ENCODE data around the gene SSRP1. TPM values are rescaled to one million over a fixed set of nuclear protein-coding genes. Genes with fewer than 3 reads are reported as not detected.
"Not testable (repeated sequence)": the region's sequence is repeated elsewhere in the genome, so short reads cannot be mapped to it uniquely, and the experiment has no call there.

Gene SSRP1
- total and polyA plus RNA-seq, 9 of the 15 experiments (the other 6 are each of a cell fraction or from before 2014, with no cell fraction given): 91.1 to 416 (median 245) TPM

DNA sequence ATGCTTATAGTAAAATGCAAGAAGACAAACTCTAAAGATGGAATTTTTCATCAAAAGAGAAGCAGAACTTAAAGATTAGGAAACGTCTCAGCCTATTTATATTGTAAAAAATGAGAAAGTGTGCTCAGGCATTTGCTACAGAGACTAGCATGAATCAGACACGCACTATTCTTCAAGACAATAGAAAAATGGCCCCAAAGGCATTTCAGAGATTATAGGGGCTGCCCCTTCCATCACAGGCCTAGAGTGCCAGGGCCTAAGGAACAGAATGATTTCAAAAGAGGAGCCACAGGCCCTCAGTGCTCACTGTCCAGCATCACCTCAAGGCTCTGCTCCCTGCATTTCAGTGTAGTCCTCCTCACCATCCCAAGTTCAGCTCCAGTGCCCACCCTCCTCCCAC is 38.5 kb downstream of the SSRP1 start:
- intact Hi-C loops (cut with micrococcal nuclease) (no loop called here), in situ Hi-C loops (cut with MboI) (no loop called here)
- Histone ChIP-seq H2AFZ (ENCODE audit: low read depth, low read length) (no peak overlapping the region), H3K4me2 (ENCODE audit: insufficient read depth, low read length) (no peak overlapping the region), H3K27me3 (ENCODE audit: control insufficient read depth in 2 of 2, insufficient read depth in 2 of 2, low read length in 2 of 2) (no peaks in the 10 kb centered on the region), H3K36me3 (ENCODE audit: control insufficient read depth, insufficient read depth, low read length) (peaks cover 34% of the 10 kb centered on the region), H4K20me1 (replicated peaks; ENCODE audit: control insufficient read depth, insufficient read depth, low read length) (no peaks in the 10 kb centered on the region), H3K9me1 (ENCODE audit: control insufficient read depth, insufficient read depth, low read length) (no peaks in the 10 kb centered on the region), H3K79me2 (ENCODE audit: control insufficient read depth, insufficient read depth, low read length) (no peaks in the 10 kb centered on the region), H3K4me1 (replicated peaks in 1 of 2; ENCODE audit: control insufficient read depth in 2 of 2, insufficient read depth in 2 of 2, low read length in 2 of 2) (peaks cover 3 to 4% of the 10 kb centered on the region in 2 experiments; a peak in 4 of 5 replicates), H3K9ac (ENCODE audit: insufficient read depth in 1 of 2, low read depth in 2 of 2, low read length in 2 of 2) (no peak overlapping the region), H3K4me3 (no peak overlapping the region), H3K9me3 (replicated peaks; ENCODE audit: control insufficient read depth, insufficient read depth, low read depth, low read length) (no peaks in the 10 kb centered on the region; the same call in 1 of the 2 replicates), H3K27ac (ENCODE audit: extremely low read depth, low read depth, low read length) (no peak overlapping the region)
- ATAC-seq (no peak), FAIRE-seq (no peak), DNase-seq (ENCODE audit: extremely low read depth in 1 of 4, low spot score in 3 of 4) (no peak)
- BruUV-seq (replicated peaks): no TSS peak
- CTCF ChIA-PET (ENCODE audit: low intra/inter-chr PET ratio): no interaction called here
- 34% methylated on average over 2 of the region's 2 CpGs for WGBS (ENCODE audit: insufficient coverage, low coverage, missing lambda C conversion rate)
- POLR2A ChIA-PET: no interaction called here
- TF ChIP-seq TCFL5 (CRISPR knock-in tag; conservative IDR thresholded peaks at IDR 0.05): no peak
- no peak for TF ChIP-seq SP2 (IDR thresholded peaks at IDR 0.05; ENCODE audit: extremely low read depth, low read depth, low read length, poor library complexity, severe bottlenecking)
- no peak for TF ChIP-seq GABPA (tag; conservative IDR thresholded peaks at IDR 0.05; ENCODE audit: low read depth)

DNA sequence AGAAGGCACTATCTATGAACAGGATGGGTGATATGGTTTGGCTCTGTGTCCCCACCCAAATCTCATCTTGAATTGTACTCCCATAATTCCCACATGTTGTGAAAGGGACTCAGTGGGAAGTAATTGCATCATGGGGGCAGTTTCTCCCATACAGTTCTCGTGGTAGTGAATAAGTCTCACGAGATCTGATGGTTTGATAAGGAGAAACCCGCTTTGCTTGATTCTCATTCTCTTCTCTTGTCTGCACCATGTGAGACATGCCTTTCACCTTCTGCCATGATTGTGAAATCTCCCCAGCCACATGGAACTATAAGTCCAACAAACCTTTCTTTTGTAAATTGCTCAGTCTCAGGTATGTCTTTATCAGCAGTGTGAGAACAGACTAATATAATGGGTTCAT is 39.5 kb downstream of the SSRP1 start:
- H3K36me3 ChIP-seq (ENCODE audit: control insufficient read depth, insufficient read depth, low read length): peaks cover 24% of the 10 kb centered on the region
- TF ChIP-seq, protein P1, sequence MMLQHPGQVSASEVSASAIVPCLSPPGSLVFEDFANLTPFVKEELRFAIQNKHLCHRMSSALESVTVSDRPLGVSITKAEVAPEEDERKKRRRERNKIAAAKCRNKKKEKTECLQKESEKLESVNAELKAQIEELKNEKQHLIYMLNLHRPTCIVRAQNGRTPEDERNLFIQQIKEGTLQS (IDR thresholded peaks at IDR 0.05): peak; percentile 68
- TF ChIP-seq, protein P1 (CRISPR knock-in tag; conservative IDR thresholded peaks at IDR 0.05): not testable (repeated sequence)
- TF ChIP-seq CHD2 (IDR thresholded peaks at IDR 0.05; ENCODE audit: low read depth, low read length) (peak; percentile 73; the same call in 1 of the 2 replicates), CEBPB (tag; IDR thresholded peaks at IDR 0.05) (peak; percentile 82), CEBPG (CRISPR knock-in tag; IDR thresholded peaks at IDR 0.05) (peak; percentile 50; the same call in 1 of the 2 replicates), CEBPG (tag; conservative IDR thresholded peaks at IDR 0.05 in 1 of 2, IDR thresholded peaks at IDR 0.05 in 1 of 2) (peak in 1 of 2 experiments; percentile 72; a peak in 1 of 4 replicates)
- DNase-seq (ENCODE audit: extremely low read depth in 1 of 4, low spot score in 3 of 4); H3K27me3 ChIP-seq (ENCODE audit: control insufficient read depth in 2 of 2, insufficient read depth in 2 of 2, low read length in 2 of 2); H2AFZ ChIP-seq (ENCODE audit: low read depth, low read length); H3K9me1 ChIP-seq (ENCODE audit: control insufficient read depth, insufficient read depth, low read length); H3K9me3 ChIP-seq (replicated peaks; ENCODE audit: control insufficient read depth, insufficient read depth, low read depth, low read length); intact Hi-C loops (cut with micrococcal nuclease); CTCF ChIA-PET (ENCODE audit: low intra/inter-chr PET ratio); BruUV-seq (replicated peaks); H3K9ac ChIP-seq (ENCODE audit: insufficient read depth in 1 of 2, low read depth in 2 of 2, low read length in 2 of 2); H3K4me1 ChIP-seq (replicated peaks in 1 of 2; ENCODE audit: control insufficient read depth in 2 of 2, insufficient read depth in 2 of 2, low read length in 2 of 2); H3K4me2 ChIP-seq (ENCODE audit: insufficient read depth, low read length); H3K4me3 ChIP-seq; H3K27ac ChIP-seq (ENCODE audit: extremely low read depth, low read depth, low read length); in situ Hi-C loops (cut with MboI); FAIRE-seq; H4K20me1 ChIP-seq (replicated peaks; ENCODE audit: control insufficient read depth, insufficient read depth, low read length); H3K79me2 ChIP-seq (ENCODE audit: control insufficient read depth, insufficient read depth, low read length); ATAC-seq: not testable (repeated sequence)
- WGBS (ENCODE audit: insufficient coverage, low coverage, missing lambda C conversion rate): 32% methylated on average over 3 of the region's 3 CpGs
- POLR2A ChIA-PET: interaction anchor here (0.7 to 1.3 kb wide), 2 partner anchors 15 to 26 kb away, joined by 3 read pairs; no protein-coding TSS in a partner anchor

Measured in K562 (cell line).